ENCODE results near the gene CCDC33.

- TF ChIP-seq CTCF (IDR thresholded peaks at IDR 0.05; ENCODE audit: poor library complexity) (no peak), EZH2phosphoT487 (IDR thresholded peaks at IDR 0.05; ENCODE audit: low read depth, severe bottlenecking, unreplicated experiment) (no peak), EZH2 (IDR thresholded peaks at IDR 0.05; ENCODE audit: borderline replicate concordance) (no peak)
Measured at GRCh38 chr15:74199297-74199652, 36.9 kb upstream of the CCDC33 start.
